GF-D8 (cell line): ENCODE results near the gene AFF4.
"Not testable (repeated sequence)": the region's sequence is repeated elsewhere in the genome, so short reads cannot be mapped to it uniquely, and the experiment has no call there.

Source experiments
- DNase-seq: peaks from one replicate; lab custom pipeline; 2025; lab: John Stamatoyannopoulos, UW

Gene AFF4

GRCh38 chr5:132886064-132886823, 77.2 kb downstream of the AFF4 start:
- DNase-seq = no peak

- no peak for DNase-seq
Observed at GRCh38 chr5:132884548-132884947, 78.9 kb downstream of the AFF4 start.

- peak; percentile 9 for DNase-seq
Observed at GRCh38 chr5:132883261-132883834, 80.1 kb downstream of the AFF4 start.

- DNase-seq = no peak
Observed at GRCh38 chr5:132877938-132878337, 85.5 kb downstream of the AFF4 start.

- DNase-seq = no peak
Observed at GRCh38 chr5:132877466-132877865, 86.0 kb downstream of the AFF4 start.

- DNase-seq = no peak
Observed at GRCh38 chr5:132876020-132876759, 87.2 kb downstream of the AFF4 start.

GRCh38 chr5:132873930-132874271, 89.5 kb downstream of the AFF4 start:
- DNase-seq = no peak

GRCh38 chr5:132873119-132873929, 90.1 kb downstream of the AFF4 start, which contains the start of gene LEAP2:
Gene LEAP2, plus strand, starts transcription at chr5:132873668. Its CDS starts 27 bp downstream, at chr5:132873695.
- no peak for DNase-seq

GRCh38 chr5:132872788-132873118, 90.7 kb downstream of the AFF4 start:
- no peak for DNase-seq

GRCh38 chr5:132871459-132872284, 91.8 kb downstream of the AFF4 start:
- no peak for DNase-seq

GRCh38 chr5:132870801-132871200, 92.6 kb downstream of the AFF4 start:
- no peak for DNase-seq

- no peak for DNase-seq
Observed at GRCh38 chr5:132868754-132869153, 94.7 kb downstream of the AFF4 start.

GRCh38 chr5:132867046-132867451, 96.4 kb downstream of the AFF4 start:
- DNase-seq = no peak

- DNase-seq = peak; percentile 84
Observed at GRCh38 chr5:132866342-132867045, 96.9 kb downstream of the AFF4 start, which contains the start of the genes GDF9 and UQCRQ. Gene GDF9, minus strand, starts transcription at chr5:132866469. Its CDS starts 1,936 bp downstream, at chr5:132864533. Gene UQCRQ, plus strand, starts transcription at chr5:132866642. Its CDS starts 240 bp downstream, at chr5:132866882.

- no peak for DNase-seq
Observed at GRCh38 chr5:132865668-132866341, 97.6 kb downstream of the AFF4 start.

GRCh38 chr5:132860742-132861141, 102.7 kb downstream of the AFF4 start:
- no peak for DNase-seq

GRCh38 chr5:132859889-132860437, 103.5 kb downstream of the AFF4 start:
- no peak for DNase-seq

- DNase-seq = no peak
Observed at GRCh38 chr5:132856011-132856410, 107.4 kb downstream of the AFF4 start.

GRCh38 chr5:132854992-132855391, 108.4 kb downstream of the AFF4 start:
- not testable (repeated sequence) for DNase-seq

GRCh38 chr5:132854301-132854700, 109.1 kb downstream of the AFF4 start:
- no peak for DNase-seq
